Measurements from ENCODE around the gene PIP5K1B.
A peak's percentile ranks its signal among the peaks of the same experiment; 100 is the strongest.

PIP5K1B gene

GRCh38 chr9:68999393-69000105 lies 294.5 kb downstream of the PIP5K1B start:
- DNase-seq = peak; percentile 58

- DNase-seq = no peak
Observed at GRCh38 chr9:69001921-69002320, 296.9 kb downstream of the PIP5K1B start.

DNA sequence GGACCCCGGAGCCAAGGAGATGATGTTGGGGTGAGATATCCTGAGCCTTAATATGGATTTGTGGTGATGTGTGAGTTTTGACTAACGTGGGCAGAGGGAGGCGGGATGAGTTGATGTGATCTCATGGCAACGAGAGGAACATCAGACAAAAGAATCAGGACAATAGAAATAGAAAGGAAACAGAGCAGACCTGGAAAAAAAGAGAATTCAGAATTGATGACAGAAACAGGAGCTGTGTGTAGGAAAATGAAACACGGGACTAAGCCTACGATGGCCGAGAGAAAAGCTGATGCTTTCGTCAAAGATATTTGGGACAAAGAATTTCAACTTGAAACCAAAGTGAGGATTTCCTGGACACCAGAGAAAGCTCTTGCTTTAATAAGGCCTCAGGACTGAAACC lies 298.0 kb downstream of the PIP5K1B start:
- no peak for DNase-seq

DNA sequence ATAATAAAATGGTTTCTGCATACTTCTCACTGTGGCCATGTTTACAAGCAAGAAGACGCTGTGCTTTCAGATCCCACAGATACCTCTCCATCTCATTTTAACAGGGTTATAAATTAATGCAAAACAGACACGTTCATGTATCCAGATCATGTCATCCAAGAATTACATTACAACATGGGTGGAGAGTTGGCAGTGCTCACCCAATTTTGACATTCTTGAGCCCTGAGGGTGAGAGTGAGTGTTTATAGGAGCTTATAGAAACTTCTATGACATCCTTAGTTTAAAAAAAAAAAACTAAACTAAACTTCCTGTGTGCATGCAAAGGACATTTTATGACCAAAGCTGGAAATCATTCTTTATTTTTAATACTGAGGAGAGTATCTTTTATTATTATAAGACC lies 299.8 kb downstream of the PIP5K1B start:
- peak; percentile 3 for DNase-seq

DNA sequence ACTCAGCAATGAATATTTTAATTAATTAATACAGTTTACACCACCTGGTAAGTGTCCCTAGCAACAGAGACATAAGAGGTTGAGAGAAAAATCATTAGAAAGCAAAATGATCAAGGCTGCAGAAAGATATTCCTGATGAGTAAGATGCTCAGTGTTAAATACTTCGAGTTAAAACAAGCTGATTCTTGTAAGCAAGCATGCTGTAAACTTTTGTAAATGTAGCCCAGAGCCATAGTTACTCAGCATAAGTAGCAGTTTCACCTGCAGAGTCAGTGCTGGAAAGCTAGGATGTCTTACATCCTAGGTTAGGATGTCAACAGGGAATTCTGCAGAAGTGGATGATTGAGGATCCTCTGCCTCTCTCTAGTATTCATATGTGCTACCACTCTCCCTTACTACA lies 304.7 kb downstream of the PIP5K1B start:
- no peak for DNase-seq

- no peak for DNase-seq
Observed at GRCh38 chr9:69012696-69013381, 307.8 kb downstream of the PIP5K1B start.

- DNase-seq = no peak
Observed at GRCh38 chr9:69013382-69013727, 308.3 kb downstream of the PIP5K1B start.

DNA sequence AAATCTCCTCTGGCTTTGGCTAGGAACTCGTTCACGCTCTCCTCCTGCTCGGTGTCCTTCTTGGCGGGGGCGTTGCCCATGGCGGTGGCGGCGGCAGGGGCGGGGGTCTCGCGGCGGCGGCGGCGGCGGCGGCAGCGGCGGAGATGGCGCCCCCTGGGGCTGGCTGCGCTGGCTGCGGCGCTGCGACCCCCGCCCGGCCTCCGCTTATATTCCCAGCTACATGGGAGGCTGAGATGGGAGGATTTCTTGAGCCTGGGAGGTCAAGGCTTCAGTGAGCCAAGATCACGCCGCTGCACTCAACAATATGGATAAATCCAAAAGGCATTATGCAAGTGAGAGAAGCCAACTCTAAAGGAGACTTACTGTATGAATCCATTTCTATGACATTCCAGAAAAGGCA lies 309.0 kb downstream of the PIP5K1B start, which contains the start of gene PRKACG:
Gene PRKACG, minus strand, starts transcription at position 101 of the 400 bp plus-strand sequence. Its CDS starts 21 bp downstream, at position 80.
- no peak for DNase-seq

- DNase-seq = no peak
Observed at GRCh38 chr9:69016191-69017096, 311.4 kb downstream of the PIP5K1B start.

GRCh38 chr9:69018737-69019136 lies 313.7 kb downstream of the PIP5K1B start:
- DNase-seq = no peak

DNA sequence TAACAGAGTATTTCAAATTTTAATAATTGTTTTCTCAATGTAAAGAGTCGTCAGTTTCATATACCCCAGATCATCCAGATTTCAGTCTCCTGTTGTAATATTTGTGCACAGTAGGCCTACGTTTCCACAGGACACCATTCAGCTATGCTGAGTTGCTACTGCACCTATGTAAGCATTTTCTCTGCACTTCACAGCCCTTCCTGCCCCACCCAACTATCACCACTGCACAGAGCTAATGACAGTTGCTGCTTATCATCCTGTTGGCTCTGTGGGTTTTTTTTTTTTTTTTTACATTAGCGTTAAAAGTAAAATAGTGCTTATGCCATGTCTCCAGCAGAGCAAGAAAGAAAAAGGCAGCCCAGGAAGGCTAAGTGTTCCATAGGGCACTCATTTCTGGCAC lies 314.8 kb downstream of the PIP5K1B start:
- DNase-seq = no peak

DNA sequence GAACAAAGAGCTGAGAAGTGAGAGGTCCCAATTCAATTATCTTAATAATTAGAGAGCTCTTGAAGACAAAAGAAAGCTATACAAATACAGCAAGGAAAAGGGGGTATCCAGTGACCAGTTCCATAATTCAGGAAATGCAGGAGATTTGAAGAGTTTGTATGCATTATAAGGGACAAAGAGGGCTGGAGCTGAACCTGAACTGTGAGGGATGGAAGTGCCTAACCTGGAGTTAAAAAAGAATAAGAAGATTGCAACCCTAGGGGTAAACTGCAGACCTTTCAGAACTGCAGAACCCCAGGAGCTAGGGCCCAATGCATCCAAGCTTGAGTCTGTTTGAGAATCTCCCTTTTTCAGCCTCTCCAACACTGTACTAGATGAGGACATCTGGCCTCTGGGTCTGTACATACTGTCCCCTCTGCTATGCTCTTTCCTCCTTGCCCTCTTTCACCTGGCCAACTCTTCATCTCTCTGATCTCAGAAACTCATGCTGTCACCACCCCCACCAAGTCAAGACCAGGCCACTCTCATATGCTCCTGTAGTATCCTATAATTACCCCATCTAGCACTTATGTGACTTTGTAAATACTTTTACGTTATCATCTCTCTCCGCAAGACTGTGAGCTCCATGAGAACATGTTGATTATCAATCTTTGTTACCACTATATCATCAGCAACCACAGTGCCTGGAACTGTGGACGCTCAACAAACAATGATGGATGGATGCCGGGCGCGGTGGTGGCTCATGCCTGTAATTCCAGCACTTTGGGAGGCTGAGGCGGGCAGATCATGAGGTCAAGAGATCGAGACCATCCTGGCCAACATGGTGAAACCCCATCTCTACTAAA lies 315.5 kb downstream of the PIP5K1B start:
- no peak for DNase-seq

- DNase-seq = no peak
Observed at GRCh38 chr9:69023650-69024049, 318.6 kb downstream of the PIP5K1B start.

- DNase-seq = peak; percentile 25
Observed at GRCh38 chr9:69027355-69028097, 322.5 kb downstream of the PIP5K1B start.

DNA sequence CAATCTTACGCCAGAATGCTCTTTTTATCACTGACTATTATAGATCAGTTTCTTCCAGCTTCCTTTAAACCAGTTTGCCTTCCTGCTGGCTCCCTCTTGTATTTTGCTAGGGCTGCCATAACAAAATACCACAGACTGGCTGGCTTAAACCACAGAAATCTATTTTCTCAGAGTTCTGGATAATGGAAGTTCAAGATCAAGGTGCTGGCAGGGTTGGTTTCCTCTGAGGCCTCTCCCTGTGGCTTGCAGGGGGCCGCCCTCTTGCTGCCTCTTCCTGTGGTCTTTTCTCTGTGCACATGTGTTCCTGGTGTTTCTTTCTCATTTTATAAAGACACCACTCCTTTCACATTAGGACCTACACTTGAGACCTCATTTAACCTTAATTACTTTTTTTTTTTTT lies 323.7 kb downstream of the PIP5K1B start:
- no peak for DNase-seq

GRCh38 chr9:69029535-69029934 lies 324.5 kb downstream of the PIP5K1B start:
- no peak for DNase-seq

DNA sequence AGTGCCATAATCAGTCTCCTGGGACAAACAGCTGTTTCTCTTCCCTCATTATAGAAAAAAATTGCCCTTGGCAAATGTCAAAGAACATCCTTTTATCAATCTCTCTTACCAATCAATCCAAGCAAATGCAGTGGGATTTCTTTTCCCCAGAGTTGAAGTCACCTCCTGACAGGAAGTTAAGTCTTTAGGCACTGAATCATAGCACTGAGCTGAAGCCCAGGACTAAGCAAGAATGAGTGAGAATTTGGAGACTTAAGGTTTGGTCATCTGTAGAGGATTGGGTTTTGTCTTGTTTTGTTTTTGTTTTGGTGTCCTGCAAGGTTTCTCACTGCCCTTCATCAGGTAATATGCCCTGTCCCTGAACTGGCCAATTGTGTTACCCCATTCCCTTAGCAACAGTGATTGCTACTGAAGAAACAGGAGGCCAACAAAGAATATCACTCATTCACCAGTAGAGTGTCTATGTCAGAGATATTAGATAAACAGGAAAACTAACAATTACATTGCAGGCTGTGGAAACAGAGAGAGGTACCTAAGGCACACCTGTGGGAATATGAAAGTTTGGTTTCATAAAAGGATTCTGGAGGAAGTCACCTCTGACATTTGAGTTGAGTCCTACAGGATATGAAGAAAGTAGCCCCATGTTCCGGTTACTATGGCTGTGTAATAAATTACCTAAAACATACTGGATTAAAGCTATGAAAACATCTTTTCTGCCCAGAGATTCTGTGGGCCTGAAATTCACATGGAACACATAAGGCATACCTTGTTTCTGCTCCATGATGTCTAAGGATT lies 326.0 kb downstream of the PIP5K1B start:
- DNase-seq = peak; percentile 17

- no peak for DNase-seq
Observed at GRCh38 chr9:69034071-69034470, 329.0 kb downstream of the PIP5K1B start.

- peak; percentile 75 for DNase-seq
Observed at GRCh38 chr9:69035438-69036308, 330.6 kb downstream of the PIP5K1B start, which contains the start of gene FXN. TSS of gene FXN (plus strand) at chr9:69035752. CDS start at chr9:69035783, 31 bp downstream.

GRCh38 chr9:69036309-69036708 lies 331.3 kb downstream of the PIP5K1B start:
- DNase-seq = no peak

Data from fibroblast of upper back skin (primary cell).